MG63 (cell line): ENCODE measurements around the gene HNRNPL. TPM values are rescaled to one million over a fixed set of nuclear protein-coding genes. Genes with fewer than 3 reads are reported as not detected.
"Not testable (repeated sequence)": the region's sequence is repeated elsewhere in the genome, so short reads cannot be mapped to it uniquely, and the experiment has no call there.

Source experiments
- DNase-seq: peaks from one replicate; pipeline ENCODE4 v3.0.0-alpha.2; 2020
- H3K27me3 ChIP-seq: fragments of 250-450 bp; sonication (Bioruptor Pico); 2 replicates; pipeline ENCODE4 v1.5.1; 2020; ENCODE audit warnings: mild to moderate bottlenecking, moderate library complexity
- H3K36me3 ChIP-seq: fragments of 250-450 bp; sonication (Bioruptor Pico); 2 replicates; pipeline ENCODE4 v1.5.1; 2020; ENCODE audit warnings: mild to moderate bottlenecking, moderate library complexity
- H3K4me3 ChIP-seq: fragments of 250-450 bp; sonication (Bioruptor Pico); 2 replicates; pipeline ENCODE4 v1.5.1; 2020; ENCODE audit warnings: mild to moderate bottlenecking, moderate library complexity
- H3K9me3 ChIP-seq: fragments of 250-450 bp; sonication (Bioruptor Pico); 2 replicates; pipeline ENCODE4 v1.5.1; 2020; ENCODE audit warnings: mild to moderate bottlenecking, moderate library complexity
- total RNA-seq: library from RNA; depleted of rRNA; stranded (reverse); fragments of >200 nt; shearing (Covaris generic); gene quantifications from 2 replicates; pipeline ENCODE4 v1.2.3, GENCODE V29; 2014; ENCODE audit warnings: low replicate concordance

Gene HNRNPL
- total RNA-seq, 1 experiment from 2014 or later = 511 TPM

GRCh38 chr19:38877781-38878574, 28.2 kb upstream of the HNRNPL start, which contains the start of gene RINL:
TSS of gene RINL (minus strand) at chr19:38878275. CDS start at chr19:38876742, 1,533 bp downstream.
- DNase-seq = no peak
- H3K4me3 ChIP-seq = no peak within 1 kb of the TSS
- H3K36me3 ChIP-seq = no peaks in the 10 kb centered on the region
- H3K27me3 ChIP-seq = no peaks in the 10 kb centered on the region
- no peaks in the 10 kb centered on the region for H3K9me3 ChIP-seq

- Histone ChIP-seq H3K9me3 (no peaks in the 10 kb centered on the region), H3K4me3 (no peak overlapping the region), H3K27me3 (no peaks in the 10 kb centered on the region), H3K36me3 (no peaks in the 10 kb centered on the region)
- no peak for DNase-seq
Measured at GRCh38 chr19:38875656-38876395, 26.0 kb upstream of the HNRNPL start.

- not testable (repeated sequence) for H3K4me3 ChIP-seq
Measured at GRCh38 chr19:38873400-38873799, 23.6 kb upstream of the HNRNPL start.

GRCh38 chr19:38870612-38871011, 20.8 kb upstream of the HNRNPL start:
- Histone ChIP-seq H3K27me3 (no peaks in the 10 kb centered on the region), H3K9me3 (no peaks in the 10 kb centered on the region), H3K4me3 (no peak overlapping the region), H3K36me3 (no peaks in the 10 kb centered on the region)
- DNase-seq = no peak

More at GRCh38 chr19:38873400-38873799, 23.6 kb upstream of the HNRNPL start:
- not testable (repeated sequence) for H3K27me3 ChIP-seq, DNase-seq, H3K36me3 ChIP-seq, H3K9me3 ChIP-seq

- H3K9me3 ChIP-seq = no peaks in the 10 kb centered on the region
- DNase-seq = peak; percentile 85
- H3K36me3 ChIP-seq = no peaks in the 10 kb centered on the region
Measured at GRCh38 chr19:38869836-38870607, 20.2 kb upstream of the HNRNPL start.

GRCh38 chr19:38869160-38869835, 19.5 kb upstream of the HNRNPL start:
- no peak for DNase-seq
- H3K4me3 ChIP-seq = peak overlapping the region; percentile 53
- H3K9me3 ChIP-seq = no peaks in the 10 kb centered on the region
- H3K27me3 ChIP-seq = no peaks in the 10 kb centered on the region
- H3K36me3 ChIP-seq = no peaks in the 10 kb centered on the region

More at GRCh38 chr19:38869836-38870607, 20.2 kb upstream of the HNRNPL start:
- Histone ChIP-seq H3K4me3 (peak overlapping the region; percentile 53), H3K27me3 (no peaks in the 10 kb centered on the region)

- no peaks in the 10 kb centered on the region for H3K9me3 ChIP-seq
- no peaks in the 10 kb centered on the region for H3K36me3 ChIP-seq
- no peak overlapping the region for H3K4me3 ChIP-seq
- DNase-seq = no peak
- H3K27me3 ChIP-seq = no peaks in the 10 kb centered on the region
Measured at GRCh38 chr19:38868551-38868950, 18.8 kb upstream of the HNRNPL start.

GRCh38 chr19:38867171-38867780, 17.5 kb upstream of the HNRNPL start:
- DNase-seq = no peak
- H3K9me3 ChIP-seq = no peaks in the 10 kb centered on the region
- H3K4me3 ChIP-seq = no peak overlapping the region
- no peaks in the 10 kb centered on the region for H3K27me3 ChIP-seq
- no peaks in the 10 kb centered on the region for H3K36me3 ChIP-seq

- no peak for DNase-seq
- Histone ChIP-seq H3K9me3 (no peaks in the 10 kb centered on the region), H3K4me3 (no peak overlapping the region), H3K36me3 (no peaks in the 10 kb centered on the region), H3K27me3 (no peaks in the 10 kb centered on the region)
Measured at GRCh38 chr19:38862321-38863059, 12.7 kb upstream of the HNRNPL start.

- no peaks in the 10 kb centered on the region for H3K9me3 ChIP-seq
- H3K4me3 ChIP-seq = no peak overlapping the region
- DNase-seq = no peak
- H3K27me3 ChIP-seq = no peaks in the 10 kb centered on the region; the same call in 1 of the 2 replicates
- no peaks in the 10 kb centered on the region for H3K36me3 ChIP-seq
Measured at GRCh38 chr19:38861368-38861767, 11.6 kb upstream of the HNRNPL start.

- DNase-seq, H3K9me3 ChIP-seq, H3K27me3 ChIP-seq, H3K4me3 ChIP-seq, H3K36me3 ChIP-seq: not testable (repeated sequence)
Measured at GRCh38 chr19:38859631-38860204, 9.9 kb upstream of the HNRNPL start.

- DNase-seq = no peak
- Histone ChIP-seq H3K27me3 (no peaks in the 10 kb centered on the region; the same call in 1 of the 2 replicates), H3K36me3 (no peaks in the 10 kb centered on the region)
Measured at GRCh38 chr19:38856813-38857212, 7.0 kb upstream of the HNRNPL start.

GRCh38 chr19:38855751-38856150, 6.0 kb upstream of the HNRNPL start:
- not testable (repeated sequence) for H3K4me3 ChIP-seq, H3K9me3 ChIP-seq, H3K36me3 ChIP-seq, H3K27me3 ChIP-seq, DNase-seq

More at GRCh38 chr19:38856813-38857212, 7.0 kb upstream of the HNRNPL start:
- H3K9me3 ChIP-seq = no peaks in the 10 kb centered on the region
- no peak overlapping the region for H3K4me3 ChIP-seq

- DNase-seq, H3K36me3 ChIP-seq, H3K27me3 ChIP-seq, H3K4me3 ChIP-seq, H3K9me3 ChIP-seq: not testable (repeated sequence)
Measured at GRCh38 chr19:38854961-38855360, 5.2 kb upstream of the HNRNPL start.

GRCh38 chr19:38853214-38853613, 3.4 kb upstream of the HNRNPL start:
- H3K36me3 ChIP-seq = peaks cover 9% of the 10 kb centered on the region
- no peak for DNase-seq
- no peaks in the 10 kb centered on the region for H3K9me3 ChIP-seq
- no peaks in the 10 kb centered on the region; the same call in 1 of the 2 replicates for H3K27me3 ChIP-seq
- peak overlapping the region; percentile 83 for H3K4me3 ChIP-seq
